GM18907 (cell line): ENCODE results near the gene PEAR1.
A peak's percentile ranks its signal among the peaks of the same experiment; 100 is the strongest.

Source experiments
- ATAC-seq: cut with Tn5 transposase; IDR thresholded peaks from one replicate; pipeline ENCODE4 v1.9.1; 2021; ENCODE audit warnings: mild to moderate bottlenecking, moderate library complexity; ENCODE audit not compliant: unreplicated experiment

The PEAR1 gene

DNA sequence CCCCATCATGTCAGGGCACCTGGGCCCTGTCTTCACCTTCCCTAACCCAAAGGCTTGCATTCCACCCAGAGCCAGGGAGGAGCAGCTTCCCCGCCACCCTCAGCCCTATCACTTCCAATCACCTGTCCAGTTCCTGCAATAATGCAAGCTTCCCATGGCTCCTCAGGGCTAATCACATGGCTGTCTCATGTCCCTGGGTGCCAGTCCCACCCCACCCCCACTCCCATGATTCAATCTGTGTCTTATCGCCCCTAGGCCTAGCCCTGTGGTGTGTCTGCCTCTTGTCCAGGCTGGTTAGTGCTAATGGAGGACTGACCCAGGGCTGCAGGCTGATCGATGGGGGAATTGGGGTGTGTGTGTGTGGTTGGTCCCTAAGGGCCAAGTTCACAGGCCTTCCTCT is 11.0 kb upstream of the PEAR1 start:
- ATAC-seq, result no peak

DNA sequence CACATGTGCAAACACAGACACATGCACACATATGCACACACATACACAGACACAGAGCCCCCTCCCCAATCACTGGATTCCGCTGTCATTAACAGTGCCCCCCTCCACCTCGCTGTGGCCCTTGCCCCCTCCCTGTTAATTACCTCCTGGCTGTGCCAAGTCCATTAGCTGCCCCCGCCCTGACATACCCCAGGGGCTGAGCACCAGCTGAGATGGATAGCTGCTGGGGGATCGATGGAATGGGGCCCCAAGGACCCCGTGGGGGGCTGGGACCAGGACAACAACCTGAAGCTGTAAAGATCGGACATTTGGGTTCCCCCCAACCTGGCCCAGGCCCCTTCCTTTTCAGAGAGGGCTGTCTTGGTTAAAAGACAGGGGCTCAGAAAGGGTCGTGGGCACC is 9.6 kb upstream of the PEAR1 start:
- ATAC-seq, result no peak

DNA sequence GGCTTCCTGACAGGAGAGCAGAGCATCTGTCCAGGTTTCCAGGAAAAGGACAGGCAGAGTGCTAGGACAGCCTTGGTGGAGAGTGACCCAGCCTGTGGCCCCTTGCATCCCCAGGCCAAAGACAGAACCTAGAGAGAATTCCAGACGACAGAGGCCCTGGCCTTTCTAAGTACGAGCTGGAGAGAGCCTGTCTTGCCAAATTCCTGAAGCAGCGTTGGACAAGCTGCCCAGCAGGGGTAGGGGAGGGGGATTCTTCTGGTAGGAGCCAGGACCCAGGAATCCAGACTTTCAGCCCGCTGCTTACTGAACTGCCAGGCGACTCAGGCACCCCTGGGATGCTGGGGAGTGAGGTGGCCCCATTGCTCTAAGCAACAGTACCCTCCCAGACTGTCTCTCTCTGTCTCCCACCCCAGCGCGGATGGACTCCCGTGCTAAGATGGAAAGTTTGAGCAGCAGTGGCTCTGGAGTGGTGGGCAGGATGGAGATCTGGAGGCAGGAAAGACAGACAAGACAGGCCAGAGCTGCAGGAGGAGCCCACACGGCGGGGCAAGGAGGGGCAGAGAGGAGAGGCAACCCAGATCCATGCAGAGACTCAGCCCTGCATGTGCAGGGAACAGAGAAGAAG is 8.8 kb upstream of the PEAR1 start:
- no peak for ATAC-seq

GRCh38 chr1:156885314-156885713 is 8.2 kb upstream of the PEAR1 start:
- ATAC-seq, result no peak

- ATAC-seq, result no peak
Measured at GRCh38 chr1:156885880-156886355, 7.6 kb upstream of the PEAR1 start.

DNA sequence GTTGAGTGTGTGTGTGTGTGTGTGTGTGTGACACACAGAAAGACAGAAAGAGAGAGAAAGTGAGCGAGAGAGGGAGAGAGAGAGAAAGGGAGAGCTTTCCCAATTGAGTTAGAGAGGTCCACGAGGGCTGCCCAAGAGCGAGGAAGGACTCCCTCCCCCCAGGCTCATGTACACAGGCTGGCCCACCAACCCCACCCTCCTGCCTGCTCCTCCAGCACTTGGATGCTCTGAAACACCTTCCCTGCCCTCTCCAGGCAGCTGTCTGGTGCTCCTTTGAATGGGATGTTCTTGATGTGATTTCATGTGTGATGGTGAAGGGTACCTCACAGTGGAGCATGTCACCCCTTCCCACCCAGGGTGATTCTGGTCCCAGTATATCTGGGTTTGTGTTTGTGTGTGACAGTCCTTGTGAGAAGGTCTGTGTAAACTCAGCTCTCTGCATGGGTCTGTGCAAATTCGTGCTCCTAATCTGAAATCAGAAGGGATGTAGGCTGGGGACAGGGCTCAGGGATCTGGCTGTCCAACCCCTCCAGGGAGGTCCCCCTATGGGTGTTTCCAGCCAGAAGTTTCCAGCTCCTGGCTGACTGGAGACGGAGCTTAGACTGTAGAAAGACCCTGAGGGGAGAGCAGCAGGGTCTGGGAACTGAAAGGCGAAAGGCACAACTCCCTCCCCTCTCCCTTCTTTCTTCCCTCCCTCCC is 6.8 kb upstream of the PEAR1 start:
- no peak for ATAC-seq

DNA sequence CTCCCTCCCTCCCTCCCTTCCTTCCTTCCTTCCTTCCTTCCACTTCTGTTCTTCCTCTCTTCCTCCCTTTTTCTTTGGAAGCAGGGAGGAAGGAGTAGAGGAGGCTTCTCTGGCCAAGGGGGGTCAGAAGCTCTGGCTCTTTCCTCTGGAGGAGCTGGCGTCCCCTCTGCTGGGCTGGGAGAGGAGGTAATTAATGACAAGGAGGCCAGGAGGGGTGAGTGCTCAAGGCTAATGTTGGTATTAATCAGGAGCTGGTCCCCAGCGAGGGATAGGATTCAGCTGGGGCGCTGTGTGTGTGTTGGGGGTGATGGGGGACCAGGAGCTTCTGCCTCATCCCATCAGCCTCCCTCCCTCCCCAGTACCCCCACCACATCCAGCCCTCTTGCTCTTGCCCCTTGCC is 6.2 kb upstream of the PEAR1 start:
- ATAC-seq, result no peak

DNA sequence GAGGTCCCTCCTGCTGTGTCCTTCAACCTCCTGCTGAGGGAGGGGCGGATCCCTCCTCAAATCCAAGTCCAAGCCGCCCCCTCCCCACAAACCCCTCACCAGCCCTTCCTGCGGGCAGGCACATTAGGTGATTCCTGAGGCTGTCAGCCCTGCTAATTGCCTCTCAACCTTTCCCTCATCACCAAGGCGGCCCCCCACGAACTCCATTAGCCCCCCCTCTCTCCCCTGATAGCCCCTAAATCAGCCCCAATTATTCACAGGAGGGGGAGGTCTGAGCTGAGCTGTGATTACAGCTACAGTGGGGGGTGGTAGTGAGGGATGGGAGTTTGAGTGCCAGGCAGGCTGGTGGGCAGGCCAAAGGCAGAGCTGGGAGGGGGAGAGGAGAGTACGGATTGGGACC is 5.8 kb upstream of the PEAR1 start:
- no peak for ATAC-seq

- ATAC-seq, result no peak
Measured at GRCh38 chr1:156889802-156890580, 3.5 kb upstream of the PEAR1 start.

DNA sequence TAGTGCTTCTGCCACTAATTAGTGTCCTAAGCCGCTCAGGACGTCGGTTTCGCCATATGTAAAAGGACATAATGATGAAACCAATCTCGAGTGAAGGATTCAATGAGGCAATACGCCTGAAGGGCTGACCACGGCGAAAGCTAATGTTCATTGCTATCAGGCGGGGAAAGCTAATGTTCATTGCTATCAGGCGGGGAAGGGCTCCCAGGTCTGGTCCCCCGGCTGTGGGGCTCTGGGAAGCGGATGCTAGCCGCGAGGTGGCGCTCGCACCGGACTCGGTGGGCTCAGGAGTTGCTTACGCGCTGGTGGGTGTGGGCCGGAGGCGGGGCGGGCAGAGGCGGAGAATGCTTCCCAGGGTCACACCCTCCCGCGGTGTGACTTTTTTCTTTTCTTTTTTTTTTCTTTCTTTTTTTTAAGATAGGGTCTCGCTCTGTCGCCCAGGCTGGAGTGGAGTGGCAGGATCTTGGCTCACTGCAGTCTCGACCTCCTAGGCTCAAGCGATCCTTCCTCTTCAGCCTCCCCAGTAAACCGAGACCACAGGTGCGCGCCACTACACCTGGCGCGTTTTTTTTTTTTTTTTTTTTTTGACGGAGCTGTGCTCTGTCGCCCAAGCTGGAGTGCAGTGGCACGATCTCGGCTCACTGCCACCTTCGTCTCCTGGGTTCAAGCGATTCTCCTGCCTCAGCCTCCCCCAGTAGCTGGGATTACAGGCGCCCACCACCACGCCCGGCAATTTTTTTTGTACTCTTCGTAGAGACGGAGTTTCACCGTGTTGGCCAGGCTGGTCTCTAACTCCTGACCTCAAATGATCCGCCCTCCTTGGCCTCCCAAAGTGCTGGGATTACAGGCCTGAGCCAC is 1.1 kb upstream of the PEAR1 start:
- peak; percentile 75 for ATAC-seq

DNA sequence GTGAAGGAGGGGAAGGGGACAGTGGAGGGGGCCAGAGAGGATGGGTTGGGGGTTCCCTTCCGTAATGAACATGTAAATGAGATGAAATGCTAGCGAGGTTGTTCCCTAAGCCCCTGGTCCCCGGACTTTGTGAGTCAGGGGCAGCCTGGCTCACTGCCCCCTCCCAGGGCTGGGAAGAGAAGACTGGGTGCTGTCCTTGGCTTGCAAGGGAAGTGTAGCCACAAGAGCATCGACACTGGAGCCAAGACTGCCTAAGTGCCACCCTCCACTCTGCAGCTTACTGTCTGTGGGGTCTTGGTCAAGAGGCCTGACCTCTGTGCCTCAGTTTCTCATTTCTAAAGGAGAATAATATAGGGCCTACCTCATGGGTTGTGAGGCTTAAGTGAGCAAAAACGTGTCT is 483 bp downstream of the PEAR1 start:
- no peak for ATAC-seq

DNA sequence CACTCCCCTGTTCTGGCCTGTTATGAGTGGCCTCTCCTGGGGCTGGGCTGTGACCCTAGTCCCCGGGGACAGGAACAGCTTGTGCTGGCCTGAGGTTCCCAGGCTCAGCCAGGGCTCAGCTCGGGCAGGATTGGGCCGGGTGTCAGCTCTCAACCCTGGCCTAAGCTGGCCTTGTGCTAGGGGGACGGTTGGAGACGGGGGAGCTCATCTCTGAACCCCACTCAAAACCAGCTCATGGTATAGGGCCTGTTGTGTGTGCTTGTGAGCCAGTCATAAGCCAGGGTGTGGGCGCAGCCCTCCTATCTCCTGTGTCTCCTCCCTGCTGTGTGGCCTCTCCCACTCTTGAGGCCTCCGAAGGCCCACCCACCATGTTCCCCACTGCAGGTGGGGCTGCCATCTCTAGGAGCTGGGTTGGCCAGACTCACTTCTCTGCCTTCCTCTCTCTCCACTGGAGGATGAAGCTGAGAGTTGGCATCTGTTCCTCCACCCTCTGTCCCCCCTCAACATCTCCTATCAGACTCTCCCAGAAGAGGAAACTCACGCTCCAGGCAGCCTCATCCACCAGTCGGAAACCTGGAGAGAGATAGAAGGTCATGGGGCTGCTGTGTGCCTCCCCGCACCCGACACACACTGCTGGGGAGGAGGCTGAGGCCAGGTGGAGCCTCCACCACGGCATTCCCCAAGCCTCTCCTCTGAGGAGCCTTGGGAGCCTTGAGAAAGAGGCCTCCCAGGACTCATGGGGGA is 1.4 kb downstream of the PEAR1 start:
- no peak for ATAC-seq

DNA sequence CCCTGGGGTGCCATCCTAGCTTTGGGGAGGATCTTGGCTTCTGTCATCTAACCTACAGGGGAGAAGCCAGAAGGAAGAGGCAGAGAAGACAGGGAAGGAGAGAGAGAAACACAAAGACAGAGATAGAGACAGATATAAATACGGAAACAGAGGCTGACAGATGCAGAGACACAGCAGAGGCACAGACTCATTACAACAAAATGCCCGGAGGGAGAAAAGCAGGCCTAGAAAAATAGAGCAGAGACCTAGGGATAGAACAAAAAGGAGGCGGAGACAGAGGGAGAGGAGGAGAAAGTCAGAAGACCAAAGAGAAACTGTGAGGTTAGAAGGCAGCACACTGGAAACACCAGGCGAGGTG is 1.9 kb downstream of the PEAR1 start:
- no peak for ATAC-seq

- no peak for ATAC-seq
Measured at GRCh38 chr1:156895927-156896326, 2.4 kb downstream of the PEAR1 start.

DNA sequence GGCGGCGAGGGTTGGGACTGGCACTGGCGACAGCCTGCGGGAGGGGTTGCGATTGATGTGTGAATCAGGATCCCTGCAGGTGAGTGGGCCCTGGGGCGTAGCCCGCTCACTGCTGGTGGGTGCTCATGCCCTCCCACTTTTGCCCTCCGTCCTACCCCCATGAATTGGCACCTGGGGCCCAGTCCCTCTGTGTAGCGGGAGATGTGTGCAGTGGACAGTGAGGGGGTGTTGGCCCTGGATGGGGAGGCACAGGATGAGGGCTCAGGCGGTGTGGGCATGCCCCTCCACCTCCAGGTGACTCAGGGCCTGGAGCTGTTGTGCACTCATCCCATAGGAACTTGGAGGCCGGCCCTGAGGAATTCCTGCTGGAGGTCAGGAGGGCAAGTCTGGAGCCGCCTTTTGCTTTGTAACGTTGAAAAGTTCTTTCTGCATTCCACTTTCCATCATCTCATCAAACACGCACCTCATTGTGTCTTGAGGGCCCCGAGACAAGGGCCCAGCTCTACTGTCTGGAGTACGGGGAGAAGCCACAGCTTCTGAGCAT is 3.0 kb downstream of the PEAR1 start:
- ATAC-seq, result no peak

GRCh38 chr1:156897078-156897825 is 3.7 kb downstream of the PEAR1 start:
- no peak for ATAC-seq

GRCh38 chr1:156898161-156898566 is 4.6 kb downstream of the PEAR1 start:
- no peak for ATAC-seq

GRCh38 chr1:156898971-156899664 is 5.6 kb downstream of the PEAR1 start:
- ATAC-seq, result no peak
